Activated T-cell treated with anti-CD3 and anti-CD28 coated beads for 1 hour (primary cell): Measurements from ENCODE around the gene RTEL1.

Source experiments
- DNase-seq: peaks from one replicate; pipeline ENCODE4 v3.0.0-alpha.2; 2020; ENCODE audit warnings: low read depth

RTEL1 gene

GRCh38 chr20:63741676-63742380 is 83.7 kb downstream of the RTEL1 start:
- DNase-seq = no peak

DNA sequence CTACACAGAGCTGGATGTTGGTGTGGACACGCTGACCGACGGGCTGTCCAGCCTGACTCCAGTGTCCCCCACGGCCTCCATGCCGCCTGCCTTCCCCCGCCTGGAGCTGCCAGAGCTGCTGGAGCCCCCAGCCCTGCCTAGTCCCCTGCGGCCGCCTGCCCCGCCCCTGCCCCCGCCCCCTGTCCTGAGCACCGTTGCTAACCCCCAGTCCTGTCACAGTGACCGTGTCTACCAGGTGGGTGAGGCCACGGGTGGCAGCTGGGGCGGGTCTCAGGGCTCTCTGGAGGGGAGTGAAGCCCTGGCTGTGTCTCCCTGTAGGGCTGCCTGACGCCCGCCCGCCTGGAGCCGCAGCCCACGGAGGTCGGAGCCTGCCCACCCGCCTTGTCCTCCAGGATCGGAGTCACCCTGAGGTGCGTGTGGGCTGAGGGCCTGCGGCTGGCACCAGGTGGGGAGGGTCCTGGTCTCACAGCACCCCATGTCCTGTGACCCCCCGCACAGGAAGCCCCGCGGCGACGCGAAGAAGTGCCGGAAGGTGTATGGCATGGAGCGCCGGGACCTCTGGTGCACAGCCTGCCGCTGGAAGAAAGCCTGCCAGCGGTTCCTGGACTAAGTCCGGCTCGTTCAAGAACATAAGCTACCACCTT is 84.4 kb downstream of the RTEL1 start:
- DNase-seq = no peak

GRCh38 chr20:63743210-63743970 is 85.3 kb downstream of the RTEL1 start:
- DNase-seq = no peak

DNA sequence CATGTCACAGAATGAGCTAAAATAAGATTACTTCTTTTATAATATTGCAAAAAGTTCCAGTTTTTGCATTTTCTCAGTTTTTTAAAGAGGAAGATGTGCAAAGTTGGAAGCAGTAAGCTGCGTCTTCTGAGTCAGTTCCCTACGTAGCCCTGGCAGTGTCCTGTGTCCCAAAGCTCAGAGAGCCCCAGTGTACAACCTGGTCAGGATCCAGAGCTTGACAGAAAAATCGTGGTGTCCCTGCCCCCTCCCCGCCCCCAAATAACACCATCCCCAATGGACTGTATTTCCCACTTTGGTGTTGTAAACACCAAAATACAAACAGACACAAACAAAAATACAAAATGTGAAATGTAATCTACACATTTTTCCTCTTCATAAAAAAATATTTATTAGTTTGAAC is 86.0 kb downstream of the RTEL1 start:
- no peak for DNase-seq

GRCh38 chr20:63744574-63745423 is 86.7 kb downstream of the RTEL1 start:
- no peak for DNase-seq

DNA sequence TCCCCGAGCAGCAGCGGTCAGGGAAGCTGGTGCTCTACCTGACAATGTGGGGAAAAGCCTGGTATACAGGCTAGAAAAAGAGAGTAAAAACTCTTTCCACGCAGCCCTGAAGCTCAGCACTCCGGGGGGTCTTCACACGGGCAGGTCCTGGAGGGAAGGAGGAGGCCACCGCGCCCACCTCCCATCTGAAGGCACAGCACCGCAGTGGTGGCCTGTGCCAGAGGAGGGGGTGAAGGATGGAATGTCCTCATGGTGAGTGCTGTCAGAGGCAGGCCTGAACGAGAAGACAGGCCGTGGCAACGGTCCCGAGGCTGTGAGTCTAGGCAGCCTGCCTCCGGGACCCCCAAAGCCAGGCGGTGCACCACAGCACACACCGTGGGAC is 87.3 kb downstream of the RTEL1 start:
- no peak for DNase-seq
